ENCODE results near the gene CD164.

GRCh38 chr6:109323241-109323640 is 59.0 kb downstream of the CD164 start:
- TF ChIP-seq POLR2AphosphoS5 (IDR thresholded peaks at IDR 0.05; ENCODE audit: borderline replicate concordance, low read depth, low read length) (no peak), EZH2 (IDR thresholded peaks at IDR 0.05) (no peak), FOXP2 (optimal IDR thresholded peaks at IDR 0.05; ENCODE audit: control extremely low read depth, extremely low read length, insufficient read depth) (no peak)
